ENCODE measurements around the gene MIS18A.

GRCh38 chr21:32304998-32305397, 26.1 kb upstream of the MIS18A start:
- no peak for TF ChIP-seq POLR2A (IDR thresholded peaks at IDR 0.05; ENCODE audit: low read depth, low read length)
- no peak for TF ChIP-seq POLR2AphosphoS5 (IDR thresholded peaks at IDR 0.05; ENCODE audit: low read depth, low read length)
